ENCODE measurements around the gene PDE11A.
"Not testable (repeated sequence)": the region's sequence is repeated elsewhere in the genome, so short reads cannot be mapped to it uniquely, and the experiment has no call there.

GRCh38 chr2:177835418-177836204 lies 237.0 kb downstream of the PDE11A start:
- TF ChIP-seq ESRRG (CRISPR knock-in tag; IDR thresholded peaks at IDR 0.05); ISL1 (CRISPR knock-in tag; IDR thresholded peaks at IDR 0.05); ZFP3 (CRISPR knock-in tag; IDR thresholded peaks at IDR 0.05); ZC3H10 (CRISPR knock-in tag; IDR thresholded peaks at IDR 0.05); OSR1 (CRISPR knock-in tag; IDR thresholded peaks at IDR 0.05); ZNF565 (CRISPR knock-in tag; conservative IDR thresholded peaks at IDR 0.05; ENCODE audit: low read depth); SNAI2 (CRISPR knock-in tag; IDR thresholded peaks at IDR 0.05); ZNF70 (CRISPR knock-in tag; IDR thresholded peaks at IDR 0.05); GLIS3 (CRISPR knock-in tag; IDR thresholded peaks at IDR 0.05); BACH2 (CRISPR knock-in tag; IDR thresholded peaks at IDR 0.05; ENCODE audit: borderline replicate concordance): not testable (repeated sequence)
- TF ChIP-seq, protein P1, sequence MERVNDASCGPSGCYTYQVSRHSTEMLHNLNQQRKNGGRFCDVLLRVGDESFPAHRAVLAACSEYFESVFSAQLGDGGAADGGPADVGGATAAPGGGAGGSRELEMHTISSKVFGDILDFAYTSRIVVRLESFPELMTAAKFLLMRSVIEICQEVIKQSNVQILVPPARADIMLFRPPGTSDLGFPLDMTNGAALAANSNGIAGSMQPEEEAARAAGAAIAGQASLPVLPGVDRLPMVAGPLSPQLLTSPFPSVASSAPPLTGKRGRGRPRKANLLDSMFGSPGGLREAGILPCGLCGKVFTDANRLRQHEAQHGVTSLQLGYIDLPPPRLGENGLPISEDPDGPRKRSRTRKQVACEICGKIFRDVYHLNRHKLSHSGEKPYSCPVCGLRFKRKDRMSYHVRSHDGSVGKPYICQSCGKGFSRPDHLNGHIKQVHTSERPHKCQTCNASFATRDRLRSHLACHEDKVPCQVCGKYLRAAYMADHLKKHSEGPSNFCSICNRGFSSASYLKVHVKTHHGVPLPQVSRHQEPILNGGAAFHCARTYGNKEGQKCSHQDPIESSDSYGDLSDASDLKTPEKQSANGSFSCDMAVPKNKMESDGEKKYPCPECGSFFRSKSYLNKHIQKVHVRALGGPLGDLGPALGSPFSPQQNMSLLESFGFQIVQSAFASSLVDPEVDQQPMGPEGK (CRISPR knock-in tag; IDR thresholded peaks at IDR 0.05; ENCODE audit: borderline replicate concordance): not testable (repeated sequence)
- TF ChIP-seq, protein P2, sequence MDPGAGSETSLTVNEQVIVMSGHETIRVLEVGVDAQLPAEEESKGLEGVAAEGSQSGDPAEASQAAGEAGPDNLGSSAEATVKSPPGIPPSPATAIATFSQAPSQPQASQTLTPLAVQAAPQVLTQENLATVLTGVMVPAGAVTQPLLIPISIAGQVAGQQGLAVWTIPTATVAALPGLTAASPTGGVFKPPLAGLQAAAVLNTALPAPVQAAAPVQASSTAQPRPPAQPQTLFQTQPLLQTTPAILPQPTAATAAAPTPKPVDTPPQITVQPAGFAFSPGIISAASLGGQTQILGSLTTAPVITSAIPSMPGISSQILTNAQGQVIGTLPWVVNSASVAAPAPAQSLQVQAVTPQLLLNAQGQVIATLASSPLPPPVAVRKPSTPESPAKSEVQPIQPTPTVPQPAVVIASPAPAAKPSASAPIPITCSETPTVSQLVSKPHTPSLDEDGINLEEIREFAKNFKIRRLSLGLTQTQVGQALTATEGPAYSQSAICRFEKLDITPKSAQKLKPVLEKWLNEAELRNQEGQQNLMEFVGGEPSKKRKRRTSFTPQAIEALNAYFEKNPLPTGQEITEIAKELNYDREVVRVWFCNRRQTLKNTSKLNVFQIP (CRISPR knock-in tag; IDR thresholded peaks at IDR 0.05; ENCODE audit: borderline replicate concordance, low read depth): not testable (repeated sequence)
